ENCODE measurements around the gene DSCAM. TPM values are rescaled to one million over a fixed set of nuclear protein-coding genes. Genes with fewer than 3 reads are reported as not detected.

DSCAM gene
- total RNA-seq, 6 experiments from 2014 or later, result 1.0 to 1.3 (median 1.1) TPM

DNA sequence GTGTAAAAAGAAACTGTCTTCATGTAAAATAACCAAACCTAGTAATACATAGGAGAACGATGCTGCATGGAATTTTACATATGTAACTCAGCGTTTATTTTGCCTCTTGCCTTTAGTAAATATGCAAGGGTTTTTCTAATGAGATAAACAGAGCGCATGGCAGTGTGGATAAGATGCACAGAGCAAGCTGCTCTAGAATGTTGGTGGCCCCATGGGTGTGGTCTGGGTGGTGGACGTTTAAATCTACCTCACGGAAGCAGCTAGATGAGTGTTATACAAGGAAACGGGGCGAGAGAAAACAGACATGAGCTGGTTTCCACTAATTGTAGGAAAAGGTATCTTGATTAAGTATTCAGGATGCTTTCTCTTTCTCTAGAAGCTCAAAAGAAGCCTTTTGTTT is 205.9 kb downstream of the DSCAM start:
- Mint-ChIP-seq H3K36me3 (ENCODE audit: low read depth) (peaks cover 13% of the 10 kb centered on the region; the same call in 1 of the 2 replicates), H3K9me3 (peaks cover 21% of the 10 kb centered on the region), H3K4me3 (no peak overlapping the region), H3K27ac (no peak overlapping the region), H3K27me3 (ENCODE audit: insufficient read depth) (no peaks in the 10 kb centered on the region), H3K4me1 (ENCODE audit: low read depth) (peaks cover 40% of the 10 kb centered on the region)
- DNase-seq, result no peak
- TF ChIP-seq, protein P1, sequence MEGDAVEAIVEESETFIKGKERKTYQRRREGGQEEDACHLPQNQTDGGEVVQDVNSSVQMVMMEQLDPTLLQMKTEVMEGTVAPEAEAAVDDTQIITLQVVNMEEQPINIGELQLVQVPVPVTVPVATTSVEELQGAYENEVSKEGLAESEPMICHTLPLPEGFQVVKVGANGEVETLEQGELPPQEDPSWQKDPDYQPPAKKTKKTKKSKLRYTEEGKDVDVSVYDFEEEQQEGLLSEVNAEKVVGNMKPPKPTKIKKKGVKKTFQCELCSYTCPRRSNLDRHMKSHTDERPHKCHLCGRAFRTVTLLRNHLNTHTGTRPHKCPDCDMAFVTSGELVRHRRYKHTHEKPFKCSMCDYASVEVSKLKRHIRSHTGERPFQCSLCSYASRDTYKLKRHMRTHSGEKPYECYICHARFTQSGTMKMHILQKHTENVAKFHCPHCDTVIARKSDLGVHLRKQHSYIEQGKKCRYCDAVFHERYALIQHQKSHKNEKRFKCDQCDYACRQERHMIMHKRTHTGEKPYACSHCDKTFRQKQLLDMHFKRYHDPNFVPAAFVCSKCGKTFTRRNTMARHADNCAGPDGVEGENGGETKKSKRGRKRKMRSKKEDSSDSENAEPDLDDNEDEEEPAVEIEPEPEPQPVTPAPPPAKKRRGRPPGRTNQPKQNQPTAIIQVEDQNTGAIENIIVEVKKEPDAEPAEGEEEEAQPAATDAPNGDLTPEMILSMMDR (IDR thresholded peaks at IDR 0.05), result no peak

DNA sequence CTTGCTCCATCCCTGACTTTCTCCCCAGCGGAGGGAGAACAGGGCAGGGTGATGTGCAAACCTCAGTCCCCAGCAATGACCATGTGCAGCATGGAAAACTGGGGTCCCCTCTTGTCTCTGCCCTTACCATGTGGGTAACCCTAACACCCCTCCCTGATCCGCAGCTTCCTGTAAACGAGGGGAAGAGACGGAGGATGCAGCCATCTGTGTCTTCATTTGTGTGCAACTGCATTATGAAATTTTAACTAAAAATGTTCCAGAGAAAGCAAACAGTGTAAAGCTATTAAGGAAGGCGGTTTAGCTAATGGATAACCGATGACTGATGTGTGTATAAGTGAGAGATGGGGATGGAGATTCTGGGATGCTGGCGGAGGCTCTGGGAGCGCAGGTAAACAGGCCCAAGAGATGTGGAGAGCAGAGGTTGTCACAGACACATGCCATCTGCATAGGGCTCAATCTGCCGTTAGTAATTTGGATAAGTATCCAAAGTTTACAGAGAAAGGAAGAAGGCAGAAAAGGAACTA is 206.6 kb downstream of the DSCAM start:
- peaks cover 21% of the 10 kb centered on the region for H3K9me3 Mint-ChIP-seq
- no peaks in the 10 kb centered on the region for H3K27me3 Mint-ChIP-seq (ENCODE audit: insufficient read depth)
- H3K27ac Mint-ChIP-seq, result no peak overlapping the region
- DNase-seq, result no peak
- peaks cover 13% of the 10 kb centered on the region; the same call in 1 of the 2 replicates for H3K36me3 Mint-ChIP-seq (ENCODE audit: low read depth)
- H3K4me3 Mint-ChIP-seq, result no peak overlapping the region
- peaks cover 46% of the 10 kb centered on the region for H3K4me1 Mint-ChIP-seq (ENCODE audit: low read depth)
- TF ChIP-seq, protein P1 (IDR thresholded peaks at IDR 0.05), result no peak

DNA sequence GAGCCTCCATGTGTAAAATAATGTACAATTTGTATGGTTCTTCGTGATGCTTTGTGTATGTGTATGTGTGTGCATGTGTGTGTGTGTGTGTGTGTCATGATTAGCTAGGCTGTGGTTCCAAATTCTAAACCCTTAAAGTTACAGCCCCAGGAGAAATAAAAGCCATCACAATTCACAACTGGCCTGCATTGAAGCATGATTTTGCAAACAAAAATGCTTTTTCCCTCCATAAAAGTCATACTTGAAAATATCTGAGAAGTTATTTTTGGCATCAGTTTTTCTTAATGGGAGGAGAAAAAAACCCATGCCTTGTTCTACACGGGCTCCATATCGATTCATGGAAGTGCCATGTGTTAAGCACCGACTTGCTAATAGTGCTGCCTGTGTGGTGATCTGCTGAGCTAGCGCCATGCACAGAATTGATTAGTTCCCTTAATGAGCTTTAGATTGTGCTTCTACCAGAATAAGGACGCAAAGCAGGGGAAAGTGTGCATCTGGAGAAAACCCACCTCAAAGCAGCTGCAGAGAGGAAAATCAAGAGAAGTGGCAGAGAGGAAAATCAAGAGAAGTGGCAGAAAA is 207.3 kb downstream of the DSCAM start:
- H3K9me3 Mint-ChIP-seq, result peaks cover 15% of the 10 kb centered on the region
- H3K4me1 Mint-ChIP-seq (ENCODE audit: low read depth), result peaks cover 50% of the 10 kb centered on the region
- TF ChIP-seq, protein P1 (IDR thresholded peaks at IDR 0.05), result no peak
- no peaks in the 10 kb centered on the region for H3K27me3 Mint-ChIP-seq (ENCODE audit: insufficient read depth)
- H3K27ac Mint-ChIP-seq, result no peak overlapping the region
- H3K4me3 Mint-ChIP-seq, result no peak overlapping the region; the same call in 1 of the 2 replicates
- H3K36me3 Mint-ChIP-seq (ENCODE audit: low read depth), result peaks cover 13% of the 10 kb centered on the region; the same call in 1 of the 2 replicates
- DNase-seq, result no peak

DNA sequence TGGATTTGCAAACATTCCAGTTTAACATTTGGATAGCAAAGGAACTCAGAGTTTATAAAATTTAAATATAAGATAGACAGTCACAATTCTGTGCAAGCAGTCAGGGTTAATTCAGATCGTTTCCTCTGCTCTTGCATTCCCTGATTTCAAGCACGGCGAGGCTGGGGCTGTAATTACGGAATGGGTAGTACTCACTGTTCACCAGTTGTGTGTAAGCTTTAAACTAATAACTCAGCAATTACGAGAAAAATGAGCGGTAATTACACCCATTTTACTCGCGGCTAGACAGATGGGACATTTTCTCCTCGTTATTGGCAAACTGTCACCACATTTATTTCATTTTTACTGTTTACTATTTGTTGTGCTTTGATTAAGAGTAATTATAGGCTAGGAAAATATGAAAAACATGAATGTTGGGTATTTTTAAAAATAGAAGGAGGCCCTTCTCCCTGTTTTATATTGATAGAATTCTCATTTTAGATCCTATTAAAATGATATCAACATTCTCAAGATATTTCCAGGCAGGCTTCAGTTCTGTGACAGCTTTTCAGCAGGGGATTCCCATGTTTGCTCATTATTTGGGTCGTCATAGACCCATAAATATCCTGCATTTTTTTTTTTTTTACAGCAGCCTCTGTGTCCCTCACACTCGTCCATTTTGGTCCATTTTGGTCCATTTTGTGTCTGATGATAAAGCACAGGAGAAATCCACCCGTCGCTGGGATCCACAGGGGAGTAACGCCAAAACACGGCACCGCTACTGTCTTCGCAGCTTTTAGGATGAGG is 208.3 kb downstream of the DSCAM start:
- no peak for DNase-seq
- no peak overlapping the region for H3K27ac Mint-ChIP-seq
- peaks cover 10% of the 10 kb centered on the region for H3K9me3 Mint-ChIP-seq
- TF ChIP-seq, protein P1 (IDR thresholded peaks at IDR 0.05), result no peak
- no peaks in the 10 kb centered on the region for H3K27me3 Mint-ChIP-seq (ENCODE audit: insufficient read depth)
- H3K4me1 Mint-ChIP-seq (ENCODE audit: low read depth), result peaks cover 49% of the 10 kb centered on the region
- peaks cover 2% of the 10 kb centered on the region; the same call in 1 of the 2 replicates for H3K36me3 Mint-ChIP-seq (ENCODE audit: low read depth)
- H3K4me3 Mint-ChIP-seq, result peak overlapping the region; percentile 13; the same call in 1 of the 2 replicates

DNA sequence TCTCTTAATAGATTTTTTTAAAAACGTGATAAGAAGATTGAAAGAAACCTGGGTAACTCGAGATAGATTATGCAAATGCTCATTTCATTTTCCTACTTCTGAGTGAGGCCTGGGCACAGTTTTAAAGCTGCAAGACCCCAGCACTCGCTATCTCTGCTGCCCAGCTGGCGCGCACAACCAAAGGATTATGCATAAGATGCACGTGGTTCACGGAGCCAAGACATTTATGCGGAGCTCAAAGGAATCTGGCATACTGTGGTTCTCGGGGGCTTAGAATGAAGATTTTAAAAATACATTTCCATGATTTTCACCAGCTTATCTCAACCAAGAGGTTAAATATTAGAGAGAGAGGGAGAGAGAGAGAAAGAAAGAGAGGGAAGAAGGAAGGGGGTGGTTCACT is 210.9 kb downstream of the DSCAM start:
- TF ChIP-seq, protein P1 (IDR thresholded peaks at IDR 0.05), result no peak
- Mint-ChIP-seq H3K4me1 (ENCODE audit: low read depth) (peaks cover 43% of the 10 kb centered on the region), H3K27ac (no peak overlapping the region), H3K27me3 (ENCODE audit: insufficient read depth) (no peaks in the 10 kb centered on the region), H3K4me3 (peak overlapping the region; percentile 80), H3K36me3 (ENCODE audit: low read depth) (no peaks in the 10 kb centered on the region), H3K9me3 (no peaks in the 10 kb centered on the region; the same call in none of the 2 replicates)
- DNase-seq, result no peak

All from HFFc6 (cell line).